GM12878 (cell line): ENCODE results near the gene ABCA13. TPM values are rescaled to one million over a fixed set of nuclear protein-coding genes. Genes with fewer than 3 reads are reported as not detected.
A peak's percentile ranks its signal among the peaks of the same experiment; 100 is the strongest.

Source experiments
- ATAC-seq: fragments of 200-7000 bp; cut with Tn5 transposase; 3 replicates; pipeline ENCODE4 v1.9.1; 2020; ENCODE audit warnings: mild to moderate bottlenecking, moderate library complexity
- BruUV-seq: library from RNA; stranded (reverse); fragments of 400-500 nt; replicated peaks from 2 replicates; lab custom pipeline; 2021; lab: Mats Ljungman, UMichigan
- CTCF ChIA-PET: fragments of 300-600 bp; sonication (Branson Sonifier 250); formaldehyde crosslinking; extraction: SDS; loops from one replicate; lab custom pipeline; 2021; ENCODE audit warnings: inconsistent platforms; lab: Yijun Ruan, JAX
- POLR2A ChIA-PET: fragments of 350-600 bp; formaldehyde crosslinking; extraction: SDS; loops from one replicate; lab custom pipeline; 2021; ENCODE audit warnings: inconsistent platforms; lab: Charles Lee
- RAD21 ChIA-PET: fragments of 300-600 bp; sonication (Branson Sonifier 250); formaldehyde crosslinking; loops from one replicate; lab custom pipeline; 2023; ENCODE audit warnings: antibody characterized with exemption; ENCODE audit not compliant: unreplicated experiment; lab: Charles Lee
- SMC1A ChIA-PET: fragments of 300-600 bp; sonication (Branson Sonifier 250); formaldehyde crosslinking; loops from one replicate; lab custom pipeline; 2023; ENCODE audit not compliant: unreplicated experiment, uncharacterized antibody; lab: Charles Lee
- DNase-seq: peaks from one replicate; pipeline ENCODE4 v3.0.0-alpha.2; 2011; ENCODE audit warnings: low read depth, low spot score
- FAIRE-seq: peaks from 3 replicates; lab custom pipeline; 2011; peaks lifted over from hg19 to GRCh38; lab: Jason Lieb, UNC
- H2AFZ ChIP-seq: 2 replicates; pipeline ENCODE4 v1.6.0; 2011; ENCODE audit warnings: low read depth, low read length, control low read depth; ENCODE audit not compliant: control insufficient read depth
- H3K27ac ChIP-seq: 2 replicates; pipeline ENCODE4 v1.5.1; 2011; ENCODE audit warnings: control low read depth; ENCODE audit not compliant: control insufficient read depth, insufficient read depth
- H3K27me3 ChIP-seq, 2 experiments: replicated peaks in 1 of 2; 2 replicates each; pipeline versions ENCODE4 v1.6.0 to v1.6.1; 2011; ENCODE audit warnings: low read length in 1 of 2; ENCODE audit not compliant: control insufficient read depth in 2 of 2, insufficient read depth in 2 of 2
- H3K36me3 ChIP-seq, 2 experiments: 2 replicates each; pipeline ENCODE4 v1.5.1; 2011; ENCODE audit warnings: low read length in 1 of 2; ENCODE audit not compliant: control insufficient read depth in 2 of 2, insufficient read depth in 2 of 2
- H3K4me1 ChIP-seq: 2 replicates; pipeline ENCODE4 v1.6.1; 2011; ENCODE audit warnings: mild to moderate bottlenecking, low read length, moderate library complexity, mixed read lengths; ENCODE audit not compliant: control insufficient read depth, insufficient read depth
- H3K4me2 ChIP-seq: 2 replicates; pipeline ENCODE4 v1.6.0; 2011; ENCODE audit warnings: control low read depth; ENCODE audit not compliant: control insufficient read depth, insufficient read depth
- H3K4me3 ChIP-seq: fragments of 200-600 bp; sonication (generic); 2 replicates; pipeline ENCODE4 v1.5.1; 2016
- H3K79me2 ChIP-seq: 2 replicates; pipeline ENCODE4 v1.6.0; 2011; ENCODE audit warnings: low read length; ENCODE audit not compliant: control insufficient read depth, insufficient read depth
- H3K9ac ChIP-seq: 2 replicates; pipeline ENCODE4 v1.8.0; 2011; ENCODE audit warnings: low read length, control low read depth, mixed read lengths; ENCODE audit not compliant: control insufficient read depth, insufficient read depth
- H3K9me3 ChIP-seq: replicated peaks from 3 replicates; pipeline ENCODE4 v1.5.1; 2011; ENCODE audit warnings: mild to moderate bottlenecking, low read length; ENCODE audit not compliant: control insufficient read depth, insufficient read depth
- H4K20me1 ChIP-seq: 2 replicates; pipeline ENCODE4 v1.6.0; 2011; ENCODE audit not compliant: control insufficient read depth, insufficient read depth
- ASH2L ChIP-seq: fragments of 300-600, 200-600 bp; sonication (generic); IDR thresholded peaks from 2 replicates; pipeline ENCODE4 v1.6.1; 2017; ENCODE audit warnings: low read depth, mild to moderate bottlenecking, borderline replicate concordance
- BRCA1 ChIP-seq: IDR thresholded peaks from 2 replicates; pipeline ENCODE4 v1.6.1; 2011; ENCODE audit warnings: low read depth, low read length, improper control_type of control experiment
- CEBPB ChIP-seq, 2 experiments: fragments of 150-350 bp in 1 of 2; IDR thresholded peaks; 2 replicates each; pipeline ENCODE4 v1.6.1; 2012 to 2014; ENCODE audit warnings: low read depth in 2 of 2, low read length in 2 of 2, borderline replicate concordance in 1 of 2, inconsistent platforms in 1 of 2
- EED ChIP-seq: sonication (generic); IDR thresholded peaks from 2 replicates; pipeline ENCODE4 v1.6.1; 2016; ENCODE audit warnings: antibody characterized with exemption, low read depth
- EZH2 ChIP-seq: IDR thresholded peaks from 2 replicates; pipeline ENCODE4 v1.6.1; 2012; ENCODE audit warnings: low read depth, mild to moderate bottlenecking, control low read depth, inconsistent platforms, low read length, borderline replicate concordance; ENCODE audit not compliant: control insufficient read depth
- FOXM1 ChIP-seq: IDR thresholded peaks from 2 replicates; pipeline ENCODE4 v1.6.1; 2012; ENCODE audit warnings: low read depth, mild to moderate bottlenecking, inconsistent platforms, low read length, moderate library complexity
- HSF1 ChIP-seq: fragments of 150-350 bp; IDR thresholded peaks from 2 replicates; pipeline ENCODE4 v1.6.1; 2014; ENCODE audit warnings: mild to moderate bottlenecking, low read depth, low read length
- IRF3 ChIP-seq: fragments of 450-650 bp; IDR thresholded peaks from 2 replicates; pipeline ENCODE4 v1.6.1; 2014; ENCODE audit warnings: mild to moderate bottlenecking
- MEF2A ChIP-seq: IDR thresholded peaks from 2 replicates; pipeline ENCODE4 v1.6.1; 2011; ENCODE audit warnings: low read depth, mild to moderate bottlenecking, low read length, moderate library complexity; ENCODE audit not compliant: insufficient read depth
- MYB ChIP-seq: fragments of 150-350 bp; IDR thresholded peaks from 2 replicates; pipeline ENCODE4 v1.6.1; 2014; ENCODE audit warnings: mild to moderate bottlenecking, low read depth, low read length, borderline replicate concordance
- NFYA ChIP-seq: IDR thresholded peaks from 2 replicates; pipeline ENCODE4 v1.6.1; 2011; ENCODE audit warnings: low read depth, mild to moderate bottlenecking, low read length, improper control_type of control experiment, borderline replicate concordance
- RELB ChIP-seq: fragments of 450-650 bp; IDR thresholded peaks from 2 replicates; pipeline ENCODE4 v1.6.1; 2017; ENCODE audit warnings: low read depth, mild to moderate bottlenecking, moderate library complexity
- REST ChIP-seq: IDR thresholded peaks from 2 replicates; pipeline ENCODE4 v1.6.1; 2012; ENCODE audit warnings: mild to moderate bottlenecking, low read depth, low read length
- SIN3A ChIP-seq: IDR thresholded peaks from 2 replicates; pipeline ENCODE4 v1.6.1; 2012; ENCODE audit warnings: low read depth, low read length, improper control_type of control experiment
- SP1 ChIP-seq: IDR thresholded peaks from one replicate; pipeline ENCODE4 v1.6.1; 2011; ENCODE audit warnings: low read depth, low read length
- WGBS: methylation state at CpG from one replicate; pipeline ENCODE4 v1.1.6; 2016; ENCODE audit warnings: low lambda C conversion rate; ENCODE audit not compliant: insufficient replicate concordance, insufficient coverage; ENCODE audit errors: missing lambda C conversion rate; 5-methylcytosine and 5-hydroxymethylcytosine counted together
- in situ Hi-C: fragments of 300-500 bp; cut with MboI; formaldehyde crosslinking; loops from 9 replicates; pipeline ENCODE4 v1.14.3; 2018; ENCODE audit warnings: mixed read lengths
- intact Hi-C: fragments of 100-400 bp; cut with micrococcal nuclease; formaldehyde crosslinking; loops from one replicate; pipeline ENCODE4 v1.14.2; 2022; ENCODE audit not compliant: unreplicated experiment
- polyA plus RNA-seq, 11 experiments: library from polyadenylated mRNA; depleted of rRNA in 4 of 11; unstranded in 6 of 11; stranded (reverse) in 5 of 11; fragments of >200 nt; fragmentation: Nextera tagmentation in 4 of 11; fragmentation: Illumina TruSeq in 1 of 11; extraction: Ambion mirVana in 4 of 11; extraction: Trizol in 1 of 11; gene quantifications; 1 replicate in 1 of 11; 2 replicates in 10 of 11; pipeline versions ENCODE4 v1.2.1 to v1.2.3, GENCODE V29; 2011 to 2016; ENCODE audit warnings: inconsistent platforms in 2 of 11, missing spikeins in 2 of 11, low read depth in 1 of 11
- total RNA-seq, 4 experiments: library from RNA; depleted of rRNA in 3 of 4; stranded (reverse); fragments of >200 nt in 3 of 4; fragmentation: Illumina TruSeq in 1 of 4; extraction: Trizol in 1 of 4; gene quantifications; 2 replicates each; pipeline versions ENCODE4 v1.2.1 to v1.2.3, GENCODE V29; 2013 to 2021

ABCA13 gene
- total and polyA plus RNA-seq, 10 of the 15 experiments (the other 5 are each of a cell fraction or from before 2014, with no cell fraction given), result under 0.01 to 0.98 (median 0.04) TPM; not detected in 2

- TF ChIP-seq MEF2A, result peak; percentile 55; the same call in 1 of the 2 replicates
- TF ChIP-seq EED, result peak; percentile 88
- peak; percentile 87 for TF ChIP-seq FOXM1
- TF ChIP-seq NFYA, result no peak
Observed at GRCh38 chr7:48245751-48246472, 74.7 kb downstream of the ABCA13 start (continued).

GRCh38 chr7:48249166-48249565 lies 77.9 kb downstream of the ABCA13 start:
- H4K20me1 ChIP-seq, result no peaks in the 10 kb centered on the region
- no peak overlapping the region for H3K4me2 ChIP-seq
- no peak overlapping the region for H2AFZ ChIP-seq
- H3K9ac ChIP-seq, result no peak overlapping the region
- ChIA-PET CTCF (no interaction called here), POLR2A (no interaction called here), SMC1A (no interaction called here), RAD21 (no interaction called here)
- no peak overlapping the region for H3K27ac ChIP-seq
- H3K9me3 ChIP-seq, result no peaks in the 10 kb centered on the region
- ATAC-seq, result no peak
- in situ Hi-C loops, result no loop called here
- no TSS peak for BruUV-seq
- no peak for DNase-seq
- H3K79me2 ChIP-seq, result no peaks in the 10 kb centered on the region
- no peak overlapping the region for H3K4me3 ChIP-seq
- H3K4me1 ChIP-seq, result peaks cover 7% of the 10 kb centered on the region; the same call in 1 of the 2 replicates
- 88% methylated on average over 2 of the region's 2 CpGs for WGBS
- no peak for FAIRE-seq
- intact Hi-C loops, result no loop called here
- H3K27me3 ChIP-seq, result no peaks in the 10 kb centered on the region; a peak in 1 of 4 replicates
- H3K36me3 ChIP-seq, result no peaks in the 10 kb centered on the region
- TF ChIP-seq CEBPB (IDR thresholded peaks at IDR 0.05; ENCODE audit: borderline replicate concordance in 1 of 2, low read depth in 2 of 2, low read length in 2 of 2), result no peak
- TF ChIP-seq EZH2, result no peak
- TF ChIP-seq SP1, result no peak
- no peak for TF ChIP-seq ASH2L
- no peak for TF ChIP-seq IRF3
- no peak for TF ChIP-seq BRCA1
- TF ChIP-seq REST, result no peak
- TF ChIP-seq MYB, result no peak
- TF ChIP-seq HSF1, result no peak
- no peak for TF ChIP-seq RELB
- no peak for TF ChIP-seq SIN3A
